Forelimb muscle (tissue), 1 donor: ENCODE measurements around the gene MGAT4A. TPM values are rescaled to one million over a fixed set of nuclear protein-coding genes. Genes with fewer than 3 reads are reported as not detected.

Source experiments
- DNase-seq: peaks from one replicate; pipeline ENCODE4 v3.0.0-alpha.2; 2013; ENCODE audit warnings: low read depth
- polyA plus RNA-seq: library from polyadenylated mRNA; unstranded; fragments of 120-200 nt; gene quantifications from one replicate; pipeline ENCODE4 v1.2.1, GENCODE V29; 2013; ENCODE audit not compliant: insufficient read length

MGAT4A gene
- polyA plus RNA-seq, 1 donor, result 3.8 TPM

DNA sequence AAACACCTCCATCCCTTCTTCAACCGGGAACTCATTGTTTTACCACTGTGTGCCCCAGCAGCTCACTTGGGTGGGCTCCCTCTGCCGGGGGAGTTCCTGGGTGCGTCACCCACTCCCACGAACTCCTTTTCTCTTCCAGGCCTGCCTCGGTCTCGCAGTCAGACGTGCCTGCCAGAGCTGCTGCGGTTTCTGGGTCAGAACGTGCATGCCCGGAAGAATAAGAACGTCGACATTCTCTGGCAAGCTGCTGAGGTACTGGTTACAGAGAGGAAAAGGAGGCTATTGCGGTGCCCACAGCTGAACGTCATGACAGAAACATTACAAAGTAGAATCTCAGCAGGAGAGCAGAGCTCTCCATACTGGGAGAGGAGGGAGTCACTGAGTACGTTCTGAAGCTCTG is 158.3 kb downstream of the MGAT4A start:
- DNase-seq, result no peak

DNA sequence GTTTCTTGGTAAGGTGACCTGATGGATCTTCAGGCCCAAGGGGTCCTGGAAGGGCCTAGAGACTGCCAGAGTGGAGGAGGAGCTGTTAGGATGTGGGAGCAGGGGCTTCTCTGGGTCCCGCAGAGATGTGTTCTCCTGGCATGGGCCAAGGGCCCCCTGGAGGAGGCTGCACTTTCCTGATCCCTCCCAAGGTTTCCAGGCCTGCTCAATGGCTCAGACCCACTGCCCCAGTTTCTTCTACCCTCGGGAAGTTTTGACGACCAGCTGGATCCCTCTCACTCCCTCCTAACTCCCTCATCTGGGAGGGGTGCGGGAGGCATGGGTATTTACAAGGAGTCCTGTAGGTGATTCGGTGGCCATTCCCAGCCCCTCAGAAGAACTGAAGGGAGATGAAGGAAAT is 158.7 kb downstream of the MGAT4A start:
- no peak for DNase-seq

DNA sequence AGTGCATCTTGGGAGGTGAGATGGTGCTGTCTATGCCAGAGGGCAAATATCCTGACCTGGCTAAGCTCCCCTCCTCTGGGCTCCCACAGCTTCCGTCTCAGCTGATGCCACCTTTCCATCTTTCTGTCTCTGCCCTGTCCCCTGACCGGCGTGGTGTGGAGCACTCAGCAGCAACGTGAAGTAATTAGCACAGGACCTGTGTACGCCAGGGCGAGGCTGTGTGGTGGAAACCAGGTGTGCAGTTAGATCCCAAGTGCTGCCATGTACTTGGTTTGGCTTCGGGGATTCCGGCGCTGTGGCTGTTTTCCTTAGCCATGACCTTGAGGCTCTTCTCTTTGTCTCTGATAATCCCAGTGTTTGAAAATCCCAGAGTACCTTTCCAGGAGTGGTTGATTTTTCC is 159.1 kb downstream of the MGAT4A start:
- no peak for DNase-seq

DNA sequence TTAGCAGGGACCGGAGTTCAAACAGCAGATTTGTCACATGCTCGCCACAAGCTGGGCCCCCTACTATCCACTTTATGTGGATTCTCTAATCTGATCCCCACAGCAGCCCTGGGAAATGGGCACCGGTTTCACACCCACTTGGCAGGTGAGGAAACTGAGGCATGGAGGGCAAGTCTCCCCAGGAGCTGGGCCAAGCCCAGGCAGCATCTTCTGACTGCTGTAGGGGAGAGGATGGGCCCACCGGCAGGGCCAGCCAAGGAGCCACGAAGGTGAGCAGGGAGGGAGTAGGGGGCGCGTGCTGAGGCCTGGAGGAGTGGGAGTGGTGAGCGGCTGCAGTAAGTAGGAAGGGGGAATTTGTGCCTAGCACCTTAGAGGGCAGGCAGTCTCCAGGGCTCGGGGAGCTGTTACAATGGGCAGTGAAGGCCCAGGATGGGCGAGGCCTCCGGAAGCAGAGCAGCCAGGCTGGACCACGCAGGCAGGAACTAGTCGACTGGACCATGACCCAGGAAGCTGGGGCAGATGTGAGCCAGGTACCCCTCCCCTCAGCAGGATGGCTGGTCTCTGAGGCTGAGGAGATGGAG is 159.7 kb downstream of the MGAT4A start:
- no peak for DNase-seq

DNA sequence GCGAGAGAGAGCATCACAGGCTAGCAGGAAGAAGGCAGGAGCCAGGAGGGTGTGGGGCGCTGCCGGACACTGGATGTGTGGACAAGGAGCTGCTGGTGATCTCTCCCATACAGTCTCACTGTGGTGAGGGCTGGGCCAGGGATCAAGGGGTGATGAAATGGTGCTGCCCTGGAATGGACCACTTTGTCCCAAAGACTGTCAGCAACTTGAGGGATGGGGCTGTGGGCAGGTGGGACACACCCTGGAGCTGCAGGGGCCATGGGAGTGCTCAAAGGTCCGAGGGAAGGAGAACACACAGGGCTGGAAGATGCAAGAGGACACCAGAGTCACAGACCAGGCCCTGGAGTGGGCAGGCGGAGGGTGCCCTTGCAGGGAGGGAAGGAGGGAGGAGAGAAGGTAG is 160.6 kb downstream of the MGAT4A start:
- no peak for DNase-seq

- no peak for DNase-seq
These were observed 161.0 kb downstream of the MGAT4A start for GRCh38 chr2:98569915-98570314.

DNA sequence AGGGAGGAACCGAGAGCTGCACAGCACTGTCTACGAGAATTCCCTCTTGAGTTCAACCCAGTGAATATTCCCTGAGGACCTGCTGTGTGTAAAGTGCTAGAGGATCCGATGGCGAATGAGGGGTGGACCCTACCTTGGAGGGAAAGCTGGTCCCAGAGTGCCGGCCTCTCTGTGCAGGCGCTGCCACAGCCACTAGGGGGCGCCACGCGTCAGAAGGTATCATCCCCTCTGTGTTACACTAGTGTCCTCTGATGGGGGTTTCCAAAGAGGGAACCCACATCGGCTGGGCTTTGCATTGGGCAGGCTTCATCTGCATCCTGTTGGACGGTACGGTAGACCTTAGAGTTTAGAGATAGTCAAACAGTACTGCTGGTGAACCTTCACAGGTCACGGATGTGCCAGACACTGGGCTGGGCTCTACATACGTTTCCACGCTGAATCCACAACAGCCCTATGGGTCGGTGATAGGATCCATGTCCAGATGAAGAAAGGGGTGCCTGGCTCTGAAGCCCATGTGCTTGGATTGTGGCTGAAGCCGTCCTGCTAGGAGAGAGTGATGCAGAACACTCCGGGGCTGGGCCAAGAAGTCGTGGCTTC is 161.6 kb downstream of the MGAT4A start:
- no peak for DNase-seq

Other genes starting within 250 kb of the MGAT4A start
- 42.7 TPM for gene COA5, start 122.6 kb downstream of the MGAT4A start, polyA plus RNA-seq
- 27.1 TPM for gene UNC50, start 122.5 kb downstream of the MGAT4A start, polyA plus RNA-seq
- gene CRACDL, start 205.1 kb upstream of the MGAT4A start, polyA plus RNA-seq, result 1.1 TPM